ENCODE data around the gene SNX15.
"Not testable (repeated sequence)": the region's sequence is repeated elsewhere in the genome, so short reads cannot be mapped to it uniquely, and the experiment has no call there.

The SNX15 gene

GRCh38 chr11:65014726-65015227, 12.5 kb upstream of the SNX15 start:
- DNase-seq (ENCODE audit: low read depth): no peak

- no peak for DNase-seq (ENCODE audit: low read depth)
Measured at GRCh38 chr11:65016705-65017104, 10.5 kb upstream of the SNX15 start.

GRCh38 chr11:65017937-65018336, 9.3 kb upstream of the SNX15 start:
- no peak for DNase-seq (ENCODE audit: low read depth)

GRCh38 chr11:65019824-65020223, 7.4 kb upstream of the SNX15 start:
- DNase-seq (ENCODE audit: low read depth): no peak

- DNase-seq (ENCODE audit: low read depth): no peak
Measured at GRCh38 chr11:65021003-65021402, 6.2 kb upstream of the SNX15 start.

GRCh38 chr11:65021509-65021908, 5.7 kb upstream of the SNX15 start:
- DNase-seq (ENCODE audit: low read depth): no peak

GRCh38 chr11:65023502-65023901, 3.7 kb upstream of the SNX15 start:
- not testable (repeated sequence) for DNase-seq (ENCODE audit: low read depth)

DNA sequence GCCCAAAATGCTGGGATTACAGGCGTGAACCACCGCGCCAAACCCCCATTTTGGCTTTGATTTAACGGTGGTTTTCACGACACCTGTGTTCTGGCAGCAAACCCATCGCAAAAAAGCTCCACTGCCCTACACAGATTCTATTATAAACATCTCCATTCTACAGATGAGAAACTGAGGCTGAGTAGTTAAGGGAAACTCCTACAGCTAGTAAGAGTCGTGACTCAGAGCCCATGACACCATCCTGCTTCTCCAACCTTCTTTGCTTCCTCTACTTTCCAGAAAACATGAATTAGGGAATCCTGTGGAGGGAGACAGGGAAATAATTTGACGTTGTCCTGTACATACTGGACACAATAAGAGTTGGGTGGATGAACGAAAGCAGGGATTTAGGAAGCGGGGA, 429 bp upstream of the SNX15 start:
- peak; percentile 62 for DNase-seq (ENCODE audit: low read depth)

DNA sequence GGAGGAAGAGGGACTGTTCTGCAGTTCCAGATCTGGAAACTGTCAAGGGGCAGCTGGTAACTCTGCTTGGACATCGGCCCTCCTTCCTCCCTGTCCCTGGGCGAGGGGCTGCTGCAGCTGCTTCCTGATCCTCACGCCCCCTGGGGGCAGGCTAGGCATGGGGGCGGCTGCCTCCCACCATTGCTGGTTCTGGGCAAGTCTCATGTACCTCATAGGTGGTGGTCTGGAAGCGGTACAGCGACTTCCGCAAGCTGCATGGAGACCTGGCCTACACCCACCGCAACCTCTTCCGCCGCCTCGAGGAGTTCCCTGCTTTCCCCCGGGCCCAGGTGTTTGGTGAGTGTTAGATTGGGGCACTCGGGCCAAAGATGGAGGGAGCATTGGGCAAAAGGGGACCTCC, 5.0 kb downstream of the SNX15 start:
- DNase-seq (ENCODE audit: low read depth): no peak

DNA sequence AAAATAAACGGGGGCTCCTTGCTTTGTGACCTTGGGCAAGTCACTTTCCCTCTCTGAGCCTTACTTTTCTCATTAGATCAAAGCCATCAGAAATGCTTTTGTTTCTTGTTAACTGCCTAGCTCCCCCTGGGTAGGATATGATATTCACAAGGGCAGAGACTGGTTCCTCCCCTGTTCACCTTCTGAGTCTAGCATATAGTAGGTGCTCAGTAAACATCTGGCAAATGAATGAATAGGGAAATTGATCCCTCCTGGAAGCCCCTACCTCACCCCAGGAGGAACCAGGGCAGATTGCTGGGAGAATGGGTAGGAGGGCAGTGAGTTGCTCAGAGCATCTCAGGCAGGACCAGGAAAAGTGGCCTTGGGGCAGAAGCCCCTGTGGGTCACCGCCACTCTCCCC, 7.2 kb downstream of the SNX15 start:
- no peak for DNase-seq (ENCODE audit: low read depth)

- no peak for DNase-seq (ENCODE audit: low read depth)
Measured at GRCh38 chr11:65035579-65035978, 8.3 kb downstream of the SNX15 start.

- DNase-seq (ENCODE audit: low read depth): no peak
Measured at GRCh38 chr11:65036931-65037330, 9.7 kb downstream of the SNX15 start.

GRCh38 chr11:65040520-65040846, 13.2 kb downstream of the SNX15 start:
- DNase-seq (ENCODE audit: low read depth): no peak

DNA sequence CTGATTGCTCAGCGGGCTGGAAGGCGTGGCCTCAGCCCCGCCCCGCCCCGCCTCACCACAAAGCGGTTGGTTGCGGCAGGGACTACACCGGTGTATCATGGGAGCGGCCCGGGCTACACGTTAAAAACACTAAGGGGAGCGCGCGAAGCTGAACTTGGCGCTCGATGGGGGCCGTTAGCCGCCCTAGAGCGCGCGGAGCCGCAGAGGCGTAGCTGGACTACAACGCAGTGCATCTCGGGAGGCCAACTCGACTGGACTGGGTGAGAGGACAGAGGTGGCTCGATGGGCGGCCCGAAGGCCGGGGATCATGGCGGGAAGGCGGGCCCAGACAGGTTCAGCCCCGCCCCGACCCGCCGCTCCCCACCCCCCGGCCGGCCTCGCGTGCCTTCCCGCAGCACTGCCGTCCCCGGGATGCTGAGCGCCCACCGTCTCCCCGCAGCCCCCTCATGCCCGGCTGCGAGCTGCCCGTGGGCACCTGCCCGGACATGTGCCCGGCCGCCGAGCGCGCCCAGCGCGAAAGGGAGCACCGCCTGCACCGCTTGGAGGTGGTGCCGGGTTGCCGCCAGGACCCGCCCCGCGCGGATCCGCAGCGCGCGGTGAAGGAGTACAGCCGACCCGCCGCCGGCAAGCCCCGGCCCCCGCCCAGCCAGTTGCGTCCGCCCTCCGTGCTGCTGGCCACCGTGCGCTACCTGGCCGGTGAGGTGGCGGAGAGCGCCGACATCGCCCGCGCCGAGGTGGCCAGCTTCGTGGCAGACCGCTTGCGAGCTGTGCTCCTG, 13.8 kb downstream of the SNX15 start, which contains the start of gene SAC3D1:
TSS of gene SAC3D1 (plus strand) at position 364 of the 776 bp plus-strand sequence. CDS start at position 447, 83 bp downstream.
- peak; percentile 85 for DNase-seq (ENCODE audit: low read depth)

DNA sequence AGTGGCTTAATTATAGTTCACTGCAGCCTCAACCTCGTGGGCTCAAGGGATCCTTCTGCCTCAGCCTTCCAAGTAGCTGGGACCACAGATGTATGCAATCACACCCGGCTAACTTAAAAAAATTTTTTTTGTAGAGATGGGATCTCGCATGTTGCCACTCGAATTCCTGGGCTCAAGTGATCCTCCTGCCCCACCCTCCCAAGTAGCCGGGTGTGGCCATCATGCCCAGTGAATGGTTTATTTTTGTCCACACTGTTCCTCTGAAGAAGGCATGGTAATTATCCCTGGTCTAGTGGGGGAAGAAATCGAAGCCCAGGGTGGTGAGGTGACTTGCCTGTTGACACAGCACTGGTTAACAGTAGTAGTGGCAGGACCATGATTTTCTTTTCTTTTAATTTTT, 15.7 kb downstream of the SNX15 start:
- DNase-seq (ENCODE audit: low read depth): no peak

DNA sequence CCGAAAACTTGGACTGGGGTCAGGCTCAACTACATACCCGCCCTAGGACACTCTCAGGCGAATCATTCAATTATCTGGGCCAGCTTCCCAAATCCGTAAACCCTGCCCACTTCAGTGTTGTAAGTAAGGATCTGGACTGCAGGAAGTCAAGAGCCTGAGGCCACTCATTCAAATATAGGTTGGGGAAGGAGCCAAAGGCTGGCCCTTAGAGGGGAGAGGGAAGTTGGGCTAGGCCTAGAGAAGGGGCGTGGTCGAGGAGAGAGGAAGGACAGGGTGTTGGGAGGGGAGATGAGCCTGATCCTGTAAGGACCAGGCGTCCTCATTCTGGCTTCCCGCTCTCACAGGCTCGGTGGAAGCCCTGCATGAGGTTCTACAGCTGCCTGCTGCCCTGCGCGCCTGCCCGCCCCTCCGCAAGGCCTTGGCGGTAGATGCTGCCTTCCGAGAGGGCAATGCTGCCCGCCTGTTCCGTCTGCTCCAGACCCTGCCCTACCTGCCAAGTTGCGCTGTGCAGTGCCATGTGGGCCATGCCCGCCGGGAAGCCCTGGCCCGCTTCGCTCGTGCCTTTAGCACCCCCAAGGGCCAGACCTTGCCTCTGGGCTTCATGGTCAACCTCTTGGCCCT, 16.8 kb downstream of the SNX15 start:
- DNase-seq (ENCODE audit: low read depth): peak; percentile 67

GRCh38 chr11:65045061-65045460, 17.8 kb downstream of the SNX15 start:
- no peak for DNase-seq (ENCODE audit: low read depth)

DNA sequence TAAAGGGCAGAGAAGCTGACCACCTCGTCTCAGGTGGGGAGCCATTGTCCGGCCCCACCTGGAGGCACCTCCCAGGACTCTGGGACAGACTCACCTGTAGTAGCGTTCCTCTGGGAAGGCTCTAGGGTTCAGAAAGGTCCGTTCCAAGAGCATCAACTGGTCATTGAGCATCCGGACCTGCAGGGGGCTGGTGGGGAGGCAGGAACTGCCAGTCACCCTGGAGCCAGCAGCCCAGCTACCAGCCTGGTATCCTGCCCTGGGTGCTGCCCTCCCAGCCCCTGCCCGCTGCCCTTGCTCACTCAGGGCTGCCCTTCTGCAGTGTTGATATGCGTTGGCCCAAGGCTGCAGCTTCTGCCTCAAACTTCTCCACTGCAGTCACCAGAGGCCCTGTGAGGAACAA, 18.5 kb downstream of the SNX15 start:
- no peak for DNase-seq (ENCODE audit: low read depth)

GRCh38 chr11:65047581-65048422, 20.6 kb downstream of the SNX15 start:
- no peak for DNase-seq (ENCODE audit: low read depth)

- no peak for DNase-seq (ENCODE audit: low read depth)
Measured at GRCh38 chr11:65051398-65051858, 24.2 kb downstream of the SNX15 start.

- no peak for DNase-seq (ENCODE audit: low read depth)
Measured at GRCh38 chr11:65053827-65054508, 26.7 kb downstream of the SNX15 start.

DNA sequence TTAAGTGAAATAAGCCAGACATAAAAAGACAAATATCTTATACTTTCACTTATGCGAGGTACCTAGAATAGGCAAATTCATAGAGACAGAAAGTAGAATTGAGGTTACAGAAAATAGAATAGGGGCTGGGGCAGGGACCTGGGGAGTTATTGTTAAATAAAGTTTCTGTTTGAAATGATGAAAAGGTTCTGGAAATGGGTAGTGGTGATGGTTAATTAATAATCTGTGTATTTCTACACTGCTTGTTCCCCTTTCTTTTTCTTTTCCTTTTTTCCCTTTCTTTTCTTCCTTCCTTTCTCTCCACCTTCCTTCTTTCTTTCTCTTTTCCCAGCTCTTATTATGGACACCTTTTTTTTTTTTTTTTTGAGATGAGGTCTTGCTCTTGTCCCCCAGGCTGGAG, 28.3 kb downstream of the SNX15 start:
- DNase-seq (ENCODE audit: low read depth): no peak
